Spleen (tissue), 11 donors: ENCODE data around the gene SAMD3. TPM values are rescaled to one million over a fixed set of nuclear protein-coding genes. Genes with fewer than 3 reads are reported as not detected.
"Not testable (repeated sequence)": the region's sequence is repeated elsewhere in the genome, so short reads cannot be mapped to it uniquely, and the experiment has no call there.

Source experiments
- DNase-seq: peaks from one replicate; pipeline ENCODE4 v3.0.0-alpha.2; 2020
- H3K27ac ChIP-seq, 8 donors: fragments of 200-600 bp; sonication (generic) in 7 of 8; 1 replicate in 4 of 8; 2 replicates in 4 of 8; pipeline versions ENCODE4 v1.5.0 to v1.8.0; 2016 to 2021; ENCODE audit warnings: inconsistent platforms in 4 of 8, mild to moderate bottlenecking in 4 of 8, moderate library complexity in 1 of 8
- H3K27me3 ChIP-seq, 7 donors: fragments of 200-600 bp; sonication (generic) in 6 of 7; replicated peaks in 1 of 7; 1 replicate in 4 of 7; 2 replicates in 3 of 7; pipeline versions ENCODE4 v1.5.0 to v1.8.0; 2016 to 2021; ENCODE audit warnings: inconsistent platforms in 3 of 7, mild to moderate bottlenecking in 1 of 7
- H3K36me3 ChIP-seq, 6 donors: fragments of 200-600 bp; sonication (generic) in 5 of 6; 1 replicate in 4 of 6; 2 replicates in 2 of 6; pipeline versions ENCODE4 v1.5.0 to v1.8.0; 2016 to 2021; ENCODE audit warnings: inconsistent platforms in 2 of 6
- H3K4me1 ChIP-seq, 6 donors: fragments of 200-600 bp; sonication (generic) in 5 of 6; 1 replicate in 3 of 6; 2 replicates in 3 of 6; pipeline versions ENCODE4 v1.5.0 to v1.8.0; 2016 to 2021; ENCODE audit warnings: inconsistent platforms in 3 of 6
- H3K4me3 ChIP-seq, 8 donors: fragments of 200-600 bp; sonication (generic) in 7 of 8; 1 replicate in 4 of 8; 2 replicates in 4 of 8; pipeline versions ENCODE4 v1.5.0 to v1.8.0; 2016 to 2021; ENCODE audit warnings: inconsistent platforms in 4 of 8, mild to moderate bottlenecking in 4 of 8, moderate library complexity in 2 of 8
- H3K9me3 ChIP-seq, 8 donors: fragments of 200-600 bp; sonication (generic) in 7 of 8; 1 replicate in 4 of 8; 2 replicates in 4 of 8; pipeline versions ENCODE4 v1.5.0 to v1.8.0; 2016 to 2021; ENCODE audit warnings: inconsistent platforms in 4 of 8
- POLR2A ChIP-seq, 3 donors: fragments of 450-650 bp; IDR thresholded peaks; one replicate each; pipeline ENCODE4 v1.5.1; 2017; ENCODE audit warnings: antibody characterized with exemption in 3 of 3, mild to moderate bottlenecking in 1 of 3
- POLR2AphosphoS5 ChIP-seq, 3 donors: sonication (generic); formaldehyde crosslinking; IDR thresholded peaks; one replicate each; pipeline ENCODE4 v1.5.1; 2017; ENCODE audit warnings: antibody characterized with exemption in 3 of 3
- WGBS, 5 donors: extraction: QIAGEN DNeasy Blood & Tissue Kit in 3 of 5; methylation state at CpG; one replicate each; pipeline versions ENCODE4 v1.1.5 to v1.1.7; 2013 to 2018; 5-methylcytosine and 5-hydroxymethylcytosine counted together
- intact Hi-C: fragments of 100-400 bp; cut with DNase I; formaldehyde crosslinking; loops from one replicate; pipeline ENCODE4 v1.15.0; 2023; ENCODE audit warnings: low total_unique reads
- polyA plus RNA-seq, 3 donors: library from polyadenylated mRNA; stranded (reverse); fragments of 200-250 nt; gene quantifications; one replicate each; pipeline ENCODE4 v1.2.1, GENCODE V29; 2013
- total RNA-seq, 7 donors: library from RNA; depleted of rRNA in 3 of 7; stranded (reverse); fragments of >200 nt in 3 of 7; fragmentation: NEBNext Ultra II Directional in 4 of 7; extraction: Animal tissue kit (Norgen Biotek cat#: 25700) in 4 of 7; gene quantifications; one replicate each; pipeline versions ENCODE4 v1.1.0 to v1.2.1, GENCODE V29; 2016 to 2021
- TF ChIP-seq, protein P1 (sequence below), 11 experiments: fragments of 200-600 bp in 7 of 11; fragments of 450-650 bp in 4 of 11; sonication (generic) in 4 of 11; IDR thresholded peaks in 8 of 11; conservative IDR thresholded peaks in 3 of 11; 1 replicate in 7 of 11; 2 replicates in 4 of 11; pipeline versions ENCODE4 v1.4.0 to v1.8.0; 2016 to 2021; ENCODE audit warnings: antibody characterized with exemption in 11 of 11, inconsistent platforms in 4 of 11, mild to moderate bottlenecking in 1 of 11
- donor health status: healthy with polysubstance abuse.
- donor health status: DM: no; HTN: no; CAD: no; lungs with moderate emphysema.
- donor health status: DM: no; HTN: no; CAD: no.
- donor health status: Bipolar disorder and iron deficiency.
- donor health status: healthy.
- donor health status: DM: no; HTN: no; CAD: no.
- donor health status: DM: yes; HTN: yes; CAD: no.

Gene SAMD3
- total and polyA plus RNA-seq, 10 donors: 2.1 to 31.4 (median 15.3) TPM

DNA sequence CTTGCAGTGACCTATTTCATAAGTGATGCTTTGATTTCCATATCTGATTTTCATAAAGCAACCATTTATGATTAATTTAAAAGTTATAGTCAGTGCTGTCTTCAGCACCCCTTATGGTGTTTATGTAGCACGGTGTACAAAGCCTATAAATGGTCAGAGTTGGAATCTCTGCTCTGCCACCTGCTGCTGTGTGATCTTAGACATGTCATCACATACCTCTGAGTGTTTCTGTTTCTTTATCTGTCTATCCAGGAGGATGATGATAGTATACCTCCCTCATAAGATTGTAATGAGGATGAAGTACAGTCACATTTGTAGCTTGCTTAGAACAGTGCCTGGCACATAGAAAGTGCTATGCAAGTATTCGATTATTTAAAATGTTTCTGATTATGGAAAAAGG lies 100.5 kb downstream of the SAMD3 start:
- H3K9me3 ChIP-seq: no peaks in the 10 kb centered on the region
- TF ChIP-seq POLR2A (IDR thresholded peaks at IDR 0.05): no peak
- TF ChIP-seq POLR2AphosphoS5 (IDR thresholded peaks at IDR 0.05): no peak
- TF ChIP-seq, protein P1, sequence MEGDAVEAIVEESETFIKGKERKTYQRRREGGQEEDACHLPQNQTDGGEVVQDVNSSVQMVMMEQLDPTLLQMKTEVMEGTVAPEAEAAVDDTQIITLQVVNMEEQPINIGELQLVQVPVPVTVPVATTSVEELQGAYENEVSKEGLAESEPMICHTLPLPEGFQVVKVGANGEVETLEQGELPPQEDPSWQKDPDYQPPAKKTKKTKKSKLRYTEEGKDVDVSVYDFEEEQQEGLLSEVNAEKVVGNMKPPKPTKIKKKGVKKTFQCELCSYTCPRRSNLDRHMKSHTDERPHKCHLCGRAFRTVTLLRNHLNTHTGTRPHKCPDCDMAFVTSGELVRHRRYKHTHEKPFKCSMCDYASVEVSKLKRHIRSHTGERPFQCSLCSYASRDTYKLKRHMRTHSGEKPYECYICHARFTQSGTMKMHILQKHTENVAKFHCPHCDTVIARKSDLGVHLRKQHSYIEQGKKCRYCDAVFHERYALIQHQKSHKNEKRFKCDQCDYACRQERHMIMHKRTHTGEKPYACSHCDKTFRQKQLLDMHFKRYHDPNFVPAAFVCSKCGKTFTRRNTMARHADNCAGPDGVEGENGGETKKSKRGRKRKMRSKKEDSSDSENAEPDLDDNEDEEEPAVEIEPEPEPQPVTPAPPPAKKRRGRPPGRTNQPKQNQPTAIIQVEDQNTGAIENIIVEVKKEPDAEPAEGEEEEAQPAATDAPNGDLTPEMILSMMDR (IDR thresholded peaks at IDR 0.05 in 8 of 11, conservative IDR thresholded peaks at IDR 0.05 in 3 of 11): no peak
- intact Hi-C loops: no loop called here
- H3K27ac ChIP-seq: no peak overlapping the region
- peaks cover 0 to 17% (median 0%) of the 10 kb centered on the region in 6 donors for H3K4me1 ChIP-seq
- no peak overlapping the region for H3K4me3 ChIP-seq
- WGBS, 5 donors: 87 to 99% (median 96%) methylated on average over 2 of the region's 2 CpGs
- no peak for DNase-seq
- peaks cover 0 to 38% (median 0%) of the 10 kb centered on the region in 6 donors for H3K36me3 ChIP-seq
- no peaks in the 10 kb centered on the region for H3K27me3 ChIP-seq

DNA sequence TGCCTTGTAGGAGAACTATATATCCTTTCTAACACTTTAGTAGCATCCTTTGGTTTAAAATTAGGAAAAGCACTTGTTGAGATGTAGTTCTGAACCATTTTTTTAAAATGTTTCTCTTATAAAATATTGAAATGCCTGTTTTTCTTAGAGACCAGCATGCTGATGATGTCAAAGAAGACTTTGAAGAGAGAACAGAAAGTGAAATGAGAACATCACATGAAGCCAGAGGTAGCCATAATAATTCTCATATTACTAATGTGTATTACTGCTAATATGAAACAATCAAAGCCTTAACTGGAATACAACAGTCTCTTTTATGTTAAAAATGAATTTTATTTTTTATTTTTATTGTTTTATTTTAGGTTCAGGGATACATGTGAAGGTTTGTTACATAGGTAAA lies 102.0 kb downstream of the SAMD3 start:
- no peaks in the 10 kb centered on the region for H3K9me3 ChIP-seq
- H3K27ac ChIP-seq: no peak overlapping the region
- H3K4me3 ChIP-seq: no peak overlapping the region
- intact Hi-C loops: no loop called here
- H3K36me3 ChIP-seq: peaks cover 0 to 38% (median 0%) of the 10 kb centered on the region in 6 donors
- TF ChIP-seq, protein P1 (IDR thresholded peaks at IDR 0.05 in 8 of 11, conservative IDR thresholded peaks at IDR 0.05 in 3 of 11): no peak
- H3K27me3 ChIP-seq: no peaks in the 10 kb centered on the region
- no peak for DNase-seq
- peaks cover under 1 to 20% (median 4%) of the 10 kb centered on the region in 6 donors for H3K4me1 ChIP-seq

DNA sequence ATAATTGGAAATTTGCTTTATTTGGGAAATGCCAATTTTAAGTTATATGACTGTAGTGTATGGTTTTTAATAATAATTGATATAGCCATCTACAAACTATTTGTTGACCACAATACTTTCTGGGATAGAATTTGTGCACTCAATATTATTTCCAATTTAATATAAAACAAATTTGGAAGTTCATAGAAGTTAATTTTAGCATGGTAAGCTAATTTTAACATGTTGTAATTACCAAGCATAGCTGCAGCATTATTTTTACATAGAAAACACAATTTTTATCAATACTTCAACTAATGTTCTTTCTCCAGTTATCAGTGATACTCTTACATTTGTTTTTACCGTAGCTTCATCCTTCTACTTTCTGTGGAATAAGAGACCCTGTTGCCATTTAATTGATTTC lies 103.5 kb downstream of the SAMD3 start:
- DNase-seq: no peak
- WGBS, 5 donors: 97 to 100% (median 98%) methylated on average over 1 of the region's 1 CpG
- Histone ChIP-seq H3K36me3 (peaks cover 0 to 32% (median 0%) of the 10 kb centered on the region in 6 donors), H3K4me3 (no peak overlapping the region), H3K9me3 (no peaks in the 10 kb centered on the region), H3K27ac (no peak overlapping the region), H3K27me3 (no peaks in the 10 kb centered on the region), H3K4me1 (peaks cover 4 to 36% (median 9%) of the 10 kb centered on the region in 6 donors)
- intact Hi-C loops: no loop called here
- TF ChIP-seq, protein P1 (IDR thresholded peaks at IDR 0.05 in 8 of 11, conservative IDR thresholded peaks at IDR 0.05 in 3 of 11): no peak
- TF ChIP-seq POLR2AphosphoS5 (IDR thresholded peaks at IDR 0.05) (no peak), POLR2A (IDR thresholded peaks at IDR 0.05) (no peak)

DNA sequence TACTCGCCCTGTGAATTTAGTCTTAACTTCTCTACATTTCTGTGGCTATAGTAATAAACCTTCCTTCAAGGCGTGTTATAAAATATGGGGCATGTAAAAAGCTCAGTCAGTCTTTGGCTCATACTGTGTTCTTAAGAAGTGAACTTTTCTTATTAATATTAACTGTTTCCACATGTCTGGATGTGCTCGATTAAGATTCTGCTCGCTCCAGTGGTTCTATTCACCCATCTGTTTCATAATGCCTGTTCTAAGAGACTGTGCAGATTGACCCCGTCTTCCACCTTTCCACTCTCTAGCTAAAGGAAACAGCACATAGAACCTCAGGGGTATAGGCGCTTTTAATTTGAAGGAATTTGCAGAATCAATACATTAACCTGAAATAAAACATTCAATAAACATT lies 104.5 kb downstream of the SAMD3 start:
- TF ChIP-seq POLR2A (IDR thresholded peaks at IDR 0.05): no peak
- TF ChIP-seq, protein P1 (IDR thresholded peaks at IDR 0.05 in 8 of 11, conservative IDR thresholded peaks at IDR 0.05 in 3 of 11): no peak
- no peak for TF ChIP-seq POLR2AphosphoS5 (IDR thresholded peaks at IDR 0.05)
- Histone ChIP-seq H3K4me1 (peaks cover 4 to 41% (median 9%) of the 10 kb centered on the region in 6 donors), H3K27me3 (no peaks in the 10 kb centered on the region), H3K27ac (no peak overlapping the region), H3K9me3 (no peaks in the 10 kb centered on the region), H3K4me3 (no peak overlapping the region), H3K36me3 (peaks cover 0 to 27% (median 0%) of the 10 kb centered on the region in 6 donors)
- no peak for DNase-seq
- intact Hi-C loops: no loop called here
- WGBS, 5 donors: 80 to 89% (median 85%) methylated on average over 6 of the region's 6 CpGs

DNA sequence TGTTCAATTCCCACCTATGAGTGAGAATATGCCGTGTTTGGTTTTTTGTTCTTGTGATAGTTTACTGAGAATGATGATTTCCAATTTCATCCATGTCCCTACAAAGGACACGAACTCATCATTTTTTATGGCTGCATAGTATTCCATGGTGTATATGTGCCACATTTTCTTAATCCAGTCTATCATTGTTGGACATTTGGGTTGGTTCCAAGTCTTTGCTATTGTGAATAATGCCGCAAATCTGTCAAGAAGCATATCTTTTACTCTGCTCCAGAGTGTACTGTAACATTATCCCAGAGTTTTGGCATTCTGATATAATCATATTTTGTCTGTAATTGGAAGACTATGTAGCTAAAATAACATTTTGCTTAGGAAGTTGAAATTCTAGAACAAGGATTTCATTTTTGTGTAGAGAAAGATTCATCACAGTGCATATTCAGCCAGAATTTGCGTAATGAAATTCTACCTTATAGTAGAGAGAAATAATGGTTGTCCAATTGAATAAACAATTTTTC lies 105.5 kb downstream of the SAMD3 start:
- intact Hi-C loops, H3K9me3 ChIP-seq, H3K27ac ChIP-seq, H3K27me3 ChIP-seq, H3K4me3 ChIP-seq, DNase-seq: not testable (repeated sequence)
- H3K4me1 ChIP-seq: peaks cover 4 to 41% (median 9%) of the 10 kb centered on the region in 6 donors
- H3K36me3 ChIP-seq: peaks cover 0 to 32% (median 0%) of the 10 kb centered on the region in 6 donors
- 97 to 99% (median 98%) methylated on average over 2 to 3 of the region's 4 CpGs for WGBS, 5 donors
